GM18951 (cell line): Measurements from ENCODE around the gene UBE2QL1.

Experiments used
- POLR2A ChIP-seq: IDR thresholded peaks from 4 replicates; pipeline ENCODE4 v1.6.1; 2011; ENCODE audit warnings: mild to moderate bottlenecking; ENCODE audit not compliant: insufficient read length, insufficient read depth; ENCODE audit errors: extremely low read depth
- in situ Hi-C: fragments of 300-500 bp; cut with MboI; formaldehyde crosslinking; loops from one replicate; pipeline ENCODE4 v1.12.0; 2022; ENCODE audit warnings: low sequenced_read_pairs, mixed read lengths, inconsistent platforms; ENCODE audit not compliant: unreplicated experiment

Gene UBE2QL1

GRCh38 chr5:6484446-6484845 lies 35.8 kb downstream of the UBE2QL1 start:
- no peak for TF ChIP-seq POLR2A

GRCh38 chr5:6484899-6485298 lies 36.2 kb downstream of the UBE2QL1 start:
- in situ Hi-C loops: no loop called here
- no peak for TF ChIP-seq POLR2A

More at GRCh38 chr5:6484446-6484845, 35.8 kb downstream of the UBE2QL1 start:
- in situ Hi-C loops: no loop called here

- no peak for TF ChIP-seq POLR2A
Observed at GRCh38 chr5:6485441-6485840, 36.8 kb downstream of the UBE2QL1 start.

GRCh38 chr5:6486074-6486473 lies 37.4 kb downstream of the UBE2QL1 start:
- TF ChIP-seq POLR2A: no peak
- in situ Hi-C loops: no loop called here

More at GRCh38 chr5:6485441-6485840, 36.8 kb downstream of the UBE2QL1 start:
- in situ Hi-C loops: no loop called here

GRCh38 chr5:6487081-6487480 lies 38.4 kb downstream of the UBE2QL1 start:
- no peak for TF ChIP-seq POLR2A
- in situ Hi-C loops: no loop called here

GRCh38 chr5:6488021-6488420 lies 39.4 kb downstream of the UBE2QL1 start:
- TF ChIP-seq POLR2A: no peak
- in situ Hi-C loops: no loop called here

- TF ChIP-seq POLR2A: no peak
- in situ Hi-C loops: no loop called here
Observed at GRCh38 chr5:6489643-6490185, 41.1 kb downstream of the UBE2QL1 start.

- in situ Hi-C loops: no loop called here
- no peak for TF ChIP-seq POLR2A
Observed at GRCh38 chr5:6490246-6490645, 41.6 kb downstream of the UBE2QL1 start.

- no peak for TF ChIP-seq POLR2A
- in situ Hi-C loops: no loop called here
Observed at GRCh38 chr5:6490693-6491092, 42.0 kb downstream of the UBE2QL1 start.

- in situ Hi-C loops: no loop called here
Observed at GRCh38 chr5:6491196-6491918, 42.7 kb downstream of the UBE2QL1 start.

GRCh38 chr5:6491919-6492290 lies 43.2 kb downstream of the UBE2QL1 start:
- TF ChIP-seq POLR2A: no peak
- in situ Hi-C loops: no loop called here

More at GRCh38 chr5:6491196-6491918, 42.7 kb downstream of the UBE2QL1 start:
- TF ChIP-seq POLR2A: no peak

- in situ Hi-C loops: no loop called here
- no peak for TF ChIP-seq POLR2A
Observed at GRCh38 chr5:6492934-6493333, 44.3 kb downstream of the UBE2QL1 start.

- in situ Hi-C loops: no loop called here
- no peak for TF ChIP-seq POLR2A
Observed at GRCh38 chr5:6493681-6494454, 45.2 kb downstream of the UBE2QL1 start.

GRCh38 chr5:6494939-6495338 lies 46.3 kb downstream of the UBE2QL1 start:
- in situ Hi-C loops: no loop called here
- TF ChIP-seq POLR2A: no peak
